GM18868 (cell line): ENCODE data around the gene TMEM240.
"Not testable (repeated sequence)": the region's sequence is repeated elsewhere in the genome, so short reads cannot be mapped to it uniquely, and the experiment has no call there.

ENCODE experiments used
- ATAC-seq: cut with Tn5 transposase; IDR thresholded peaks from one replicate; pipeline ENCODE4 v1.9.1; 2021; ENCODE audit warnings: mild to moderate bottlenecking, moderate library complexity; ENCODE audit not compliant: unreplicated experiment

Gene TMEM240

GRCh38 chr1:1541956-1542765, 1.7 kb upstream of the TMEM240 start:
- no peak for ATAC-seq

- no peak for ATAC-seq
Measured at GRCh38 chr1:1540818-1541628, 599 bp upstream of the TMEM240 start.

- no peak for ATAC-seq
Measured at GRCh38 chr1:1539310-1540089, 924 bp downstream of the TMEM240 start.

- no peak for ATAC-seq
Measured at GRCh38 chr1:1538989-1539309, 1.5 kb downstream of the TMEM240 start.

GRCh38 chr1:1538334-1538733, 2.1 kb downstream of the TMEM240 start:
- no peak for ATAC-seq

GRCh38 chr1:1537626-1538250, 2.7 kb downstream of the TMEM240 start:
- no peak for ATAC-seq

GRCh38 chr1:1536938-1537546, 3.4 kb downstream of the TMEM240 start:
- ATAC-seq, result no peak

- ATAC-seq, result no peak
Measured at GRCh38 chr1:1536019-1536937, 4.1 kb downstream of the TMEM240 start.

GRCh38 chr1:1535201-1536018, 5.0 kb downstream of the TMEM240 start:
- ATAC-seq, result no peak

- ATAC-seq, result no peak
Measured at GRCh38 chr1:1534401-1535154, 5.8 kb downstream of the TMEM240 start.

GRCh38 chr1:1533894-1534291, 6.5 kb downstream of the TMEM240 start:
- ATAC-seq, result not testable (repeated sequence)

GRCh38 chr1:1533176-1533893, 7.1 kb downstream of the TMEM240 start:
- not testable (repeated sequence) for ATAC-seq

GRCh38 chr1:1531947-1532346, 8.5 kb downstream of the TMEM240 start:
- ATAC-seq, result no peak

GRCh38 chr1:1529936-1530335, 10.5 kb downstream of the TMEM240 start:
- no peak for ATAC-seq

- ATAC-seq, result no peak
Measured at GRCh38 chr1:1529321-1529720, 11.1 kb downstream of the TMEM240 start.

- ATAC-seq, result no peak
Measured at GRCh38 chr1:1528301-1529267, 11.8 kb downstream of the TMEM240 start.
